ENCODE results near the gene CES4A. TPM values are rescaled to one million over a fixed set of nuclear protein-coding genes. Genes with fewer than 3 reads are reported as not detected.
"Not testable (repeated sequence)": the region's sequence is repeated elsewhere in the genome, so short reads cannot be mapped to it uniquely, and the experiment has no call there.

The CES4A gene
- total and polyA plus RNA-seq, 12 donors: 3.8 to 20.6 (median 6.2) TPM

DNA sequence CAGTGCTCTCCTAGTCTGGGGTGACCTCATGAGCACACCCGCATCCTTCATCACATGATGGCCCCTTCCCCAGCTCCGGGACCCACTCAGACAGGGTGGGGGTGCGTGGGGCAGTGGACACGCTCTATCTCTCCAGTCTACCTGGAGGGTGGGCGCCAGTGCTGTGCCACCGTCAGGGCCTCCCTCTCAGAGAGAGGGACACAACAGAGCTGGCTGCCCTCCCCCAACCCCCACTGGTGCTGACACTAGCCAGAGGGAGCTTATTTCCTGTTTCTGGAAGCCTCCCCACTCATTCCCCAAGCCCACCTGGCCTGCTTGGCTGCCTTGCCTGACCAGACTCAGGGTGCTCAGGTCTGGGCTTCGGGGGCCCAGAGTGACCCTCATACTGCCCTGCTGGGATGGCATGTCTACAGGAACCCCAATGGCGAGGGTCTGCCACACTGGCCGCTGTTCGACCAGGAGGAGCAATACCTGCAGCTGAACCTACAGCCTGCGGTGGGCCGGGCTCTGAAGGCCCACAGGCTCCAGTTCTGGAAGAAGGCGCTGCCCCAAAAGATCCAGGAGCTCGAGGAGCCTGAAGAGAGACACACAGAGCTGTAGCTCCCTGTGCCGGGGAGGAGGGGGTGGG lies 44.8 kb upstream of the CES4A start:
- Histone ChIP-seq H3K4me3 (no peak overlapping the region), H3K9me3 (no peaks in the 10 kb centered on the region), H3K36me3 (peaks cover 3 to 57% (median 37%) of the 10 kb centered on the region in 9 donors), H3K27ac (no peak overlapping the region), H3K4me1 (peaks cover 0 to 17% (median 12%) of the 10 kb centered on the region in 9 donors), H3K27me3 (peaks cover 0 to 5% (median 0%) of the 10 kb centered on the region in 7 donors)
- TF ChIP-seq, protein P1, sequence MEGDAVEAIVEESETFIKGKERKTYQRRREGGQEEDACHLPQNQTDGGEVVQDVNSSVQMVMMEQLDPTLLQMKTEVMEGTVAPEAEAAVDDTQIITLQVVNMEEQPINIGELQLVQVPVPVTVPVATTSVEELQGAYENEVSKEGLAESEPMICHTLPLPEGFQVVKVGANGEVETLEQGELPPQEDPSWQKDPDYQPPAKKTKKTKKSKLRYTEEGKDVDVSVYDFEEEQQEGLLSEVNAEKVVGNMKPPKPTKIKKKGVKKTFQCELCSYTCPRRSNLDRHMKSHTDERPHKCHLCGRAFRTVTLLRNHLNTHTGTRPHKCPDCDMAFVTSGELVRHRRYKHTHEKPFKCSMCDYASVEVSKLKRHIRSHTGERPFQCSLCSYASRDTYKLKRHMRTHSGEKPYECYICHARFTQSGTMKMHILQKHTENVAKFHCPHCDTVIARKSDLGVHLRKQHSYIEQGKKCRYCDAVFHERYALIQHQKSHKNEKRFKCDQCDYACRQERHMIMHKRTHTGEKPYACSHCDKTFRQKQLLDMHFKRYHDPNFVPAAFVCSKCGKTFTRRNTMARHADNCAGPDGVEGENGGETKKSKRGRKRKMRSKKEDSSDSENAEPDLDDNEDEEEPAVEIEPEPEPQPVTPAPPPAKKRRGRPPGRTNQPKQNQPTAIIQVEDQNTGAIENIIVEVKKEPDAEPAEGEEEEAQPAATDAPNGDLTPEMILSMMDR (IDR thresholded peaks at IDR 0.05): no peak
- no peak for DNase-seq
- intact Hi-C loops (cut with DNase I): no loop called here
- 90 to 95% methylated on average over 15 of the region's 15 CpGs for WGBS, 2 donors
- no peak for ATAC-seq

DNA sequence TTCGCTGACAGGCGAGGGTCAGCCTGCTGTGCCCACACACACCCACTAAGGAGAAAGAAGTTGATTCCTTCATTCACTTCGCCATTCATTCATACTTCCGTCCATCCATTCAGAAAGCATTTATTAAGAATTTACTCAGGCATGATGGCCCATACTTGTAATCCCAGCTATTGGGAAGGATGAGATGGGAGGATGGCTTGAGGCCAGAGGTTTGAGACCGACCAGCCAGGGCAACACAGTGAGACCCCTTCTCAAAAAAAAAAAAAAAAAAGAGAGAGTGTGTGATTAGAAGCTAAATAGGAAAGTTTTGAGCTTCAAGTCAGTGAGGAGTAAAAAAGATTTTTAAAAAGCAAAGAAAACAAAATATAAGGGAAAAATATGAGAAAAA lies 44.3 kb upstream of the CES4A start:
- Histone ChIP-seq H3K9me3 (no peaks in the 10 kb centered on the region), H3K4me1 (peaks cover 0 to 22% (median 17%) of the 10 kb centered on the region in 9 donors), H3K4me3 (no peak overlapping the region), H3K27me3 (peaks cover 0 to 10% (median 0%) of the 10 kb centered on the region in 7 donors), H3K36me3 (peaks cover 3 to 52% (median 37%) of the 10 kb centered on the region in 9 donors), H3K27ac (no peak overlapping the region)
- DNase-seq (no peak), ATAC-seq (no peak)
- intact Hi-C loops (cut with DNase I): no loop called here
- TF ChIP-seq, protein P1 (IDR thresholded peaks at IDR 0.05): no peak
- 88 to 90% methylated on average over 5 of the region's 5 CpGs for WGBS, 2 donors

DNA sequence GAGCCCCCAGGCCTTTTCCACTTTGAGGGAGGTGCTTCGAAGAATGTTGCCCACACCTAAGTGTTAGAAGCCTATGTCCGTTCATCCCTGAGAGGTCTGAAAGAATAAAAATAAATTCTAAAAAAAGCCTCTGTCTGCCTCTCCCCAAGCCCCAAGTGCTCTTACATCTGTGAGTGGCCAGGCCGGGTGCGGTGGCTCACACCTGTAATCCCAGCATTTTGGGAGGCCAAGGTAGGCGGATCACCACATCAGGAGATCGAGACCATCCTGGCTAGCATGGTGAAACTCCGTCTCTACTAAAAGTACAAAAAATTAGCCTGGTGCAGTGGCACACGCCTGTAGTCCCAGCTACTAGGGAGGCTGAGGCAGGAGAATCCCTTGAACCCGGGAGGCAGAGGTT lies 43.4 kb upstream of the CES4A start:
- not testable (repeated sequence) for H3K27ac ChIP-seq, DNase-seq, H3K4me3 ChIP-seq, H3K9me3 ChIP-seq, ATAC-seq
- WGBS, 2 donors: 84 to 85% methylated on average over 9 of the region's 9 CpGs
- H3K36me3 ChIP-seq: peaks cover 0 to 43% (median 31%) of the 10 kb centered on the region in 9 donors
- peaks cover 0 to 19% (median 0%) of the 10 kb centered on the region in 7 donors for H3K27me3 ChIP-seq
- H3K4me1 ChIP-seq: peaks cover 0 to 26% (median 19%) of the 10 kb centered on the region in 9 donors
- intact Hi-C loops (cut with DNase I): loop anchor here in 2 of 10 donors (5.0 kb wide), 1 partner anchor 48 kb away; no protein-coding TSS in a partner anchor

DNA sequence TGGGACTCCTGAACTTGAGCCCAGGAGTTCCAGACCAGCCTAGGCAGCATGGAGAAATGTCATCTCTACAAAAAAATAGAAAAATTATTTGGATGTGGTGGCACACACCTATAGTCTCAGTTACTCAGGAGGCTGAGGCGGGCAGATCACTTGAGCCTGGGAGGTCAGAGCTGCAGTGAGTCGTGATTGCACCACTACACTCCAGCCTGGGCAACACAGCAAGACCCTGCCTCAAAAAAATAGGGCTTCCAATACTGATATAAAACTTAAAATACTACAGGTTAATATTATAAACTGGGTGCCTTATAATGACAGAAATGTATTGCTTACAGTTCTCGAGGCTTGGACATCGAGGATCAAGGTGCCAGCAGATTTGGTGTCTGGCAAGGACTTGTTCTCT lies 42.5 kb upstream of the CES4A start:
- intact Hi-C loops (cut with DNase I): loop anchor here in 2 of 10 donors (5.0 kb wide), 1 partner anchor 49 kb away; no protein-coding TSS in a partner anchor
- Histone ChIP-seq H3K4me1 (peaks cover 0 to 26% (median 19%) of the 10 kb centered on the region in 9 donors), H3K27ac (peak overlapping the region in 1 of 10 donors; percentile 36), H3K4me3 (no peak overlapping the region), H3K9me3 (no peaks in the 10 kb centered on the region), H3K27me3 (peaks cover 0 to 28% (median 6%) of the 10 kb centered on the region in 7 donors), H3K36me3 (peaks cover 0 to 34% (median 21%) of the 10 kb centered on the region in 9 donors)
- 81 to 95% methylated on average over 4 of the region's 4 CpGs for WGBS, 2 donors
- no peak for ATAC-seq
- no peak for DNase-seq
- TF ChIP-seq, protein P1 (IDR thresholded peaks at IDR 0.05): no peak

DNA sequence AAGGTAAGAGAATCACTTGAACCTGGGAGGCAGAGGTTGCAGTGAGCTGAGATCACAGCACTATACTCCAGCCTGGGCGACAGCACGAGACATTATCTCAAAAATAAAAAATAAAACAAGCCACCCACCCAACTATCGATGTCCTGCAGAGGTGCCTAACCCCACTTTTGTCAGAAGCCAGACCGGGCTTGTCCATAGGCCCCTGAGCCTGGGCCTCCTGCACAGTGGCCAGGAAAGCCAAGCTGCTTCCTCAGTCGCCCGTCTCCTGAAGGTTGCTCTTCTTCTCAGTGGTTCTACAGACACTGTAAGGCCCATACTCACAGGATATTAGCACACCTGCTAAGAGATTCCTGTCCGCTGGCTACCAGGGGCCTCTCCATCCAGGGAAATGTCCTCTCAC lies 41.8 kb upstream of the CES4A start:
- H3K27ac ChIP-seq: no peak overlapping the region
- intact Hi-C loops (cut with DNase I): loop anchor here in 2 of 10 donors (5.0 kb wide), 1 partner anchor 49 kb away; no protein-coding TSS in a partner anchor
- ATAC-seq: peak in 1 of 8 donors; percentile 14
- TF ChIP-seq, protein P1 (IDR thresholded peaks at IDR 0.05): no peak
- peaks cover 0 to 5% (median 0%) of the 10 kb centered on the region in 11 donors for H3K9me3 ChIP-seq
- H3K36me3 ChIP-seq: peaks cover 0 to 27% (median 15%) of the 10 kb centered on the region in 9 donors
- peaks cover 0 to 26% (median 16%) of the 10 kb centered on the region in 9 donors for H3K4me1 ChIP-seq
- H3K27me3 ChIP-seq: peaks cover 0 to 34% (median 11%) of the 10 kb centered on the region in 7 donors
- WGBS, 2 donors: 73 to 78% methylated on average over 7 of the region's 7 CpGs
- no peak overlapping the region for H3K4me3 ChIP-seq
- DNase-seq: no peak
